Endothelial cell of umbilical vein (primary cell): ENCODE results near the gene NEXN. TPM values are rescaled to one million over a fixed set of nuclear protein-coding genes. Genes with fewer than 3 reads are reported as not detected.

Source experiments
- BruUV-seq: library from RNA; stranded (reverse); fragments of 400-500 nt; replicated peaks from 2 replicates; lab custom pipeline; 2021; lab: Mats Ljungman, UMichigan
- CTCF ChIA-PET: fragments of 300-600, 350-600 bp; sonication (Branson Sonifier 250); formaldehyde crosslinking; loops from one replicate; lab custom pipeline; 2021; ENCODE audit warnings: antibody characterized with exemption, inconsistent platforms; lab: Charles Lee
- POLR2A ChIA-PET: fragments of 300-600, 350-600 bp; sonication (Branson Sonifier 250); formaldehyde crosslinking; loops from one replicate; lab custom pipeline; 2021; ENCODE audit warnings: antibody characterized with exemption, inconsistent platforms; lab: Charles Lee
- DNase-seq: peaks from one replicate; pipeline ENCODE4 v3.0.0-alpha.2; 2011; ENCODE audit warnings: low read depth, low spot score
- FAIRE-seq: peaks from 2 replicates; lab custom pipeline; 2011; peaks lifted over from hg19 to GRCh38; lab: Jason Lieb, UNC
- H2AFZ ChIP-seq: 2 replicates; pipeline ENCODE4 v1.6.0; 2012; ENCODE audit warnings: low read depth, low read length, control low read depth, inconsistent platforms
- H3K27ac ChIP-seq: 2 replicates; pipeline ENCODE4 v1.5.1; 2011; ENCODE audit warnings: low read depth, mild to moderate bottlenecking, control low read depth, low read length, moderate library complexity; ENCODE audit not compliant: insufficient read depth
- H3K27me3 ChIP-seq, 2 experiments: 2 replicates each; pipeline versions ENCODE4 v1.6.0 to v1.6.1; 2011; ENCODE audit warnings: low read length in 2 of 2, mixed read lengths in 1 of 2; ENCODE audit not compliant: control insufficient read depth in 2 of 2, insufficient read depth in 2 of 2
- H3K36me3 ChIP-seq, 2 experiments: 2 replicates in 1 of 2; 3 replicates in 1 of 2; pipeline ENCODE4 v1.5.1; 2011; ENCODE audit warnings: low read length in 2 of 2, mild to moderate bottlenecking in 1 of 2, moderate library complexity in 1 of 2; ENCODE audit not compliant: control insufficient read depth in 2 of 2, insufficient read depth in 2 of 2; ENCODE audit errors: extremely low read depth in 1 of 2
- H3K4me1 ChIP-seq: 3 replicates; pipeline ENCODE4 v1.5.1; 2011; ENCODE audit warnings: mild to moderate bottlenecking, low read length; ENCODE audit not compliant: control insufficient read depth, insufficient read depth; ENCODE audit errors: extremely low read depth
- H3K4me2 ChIP-seq: 2 replicates; pipeline ENCODE4 v1.6.1; 2011; ENCODE audit warnings: low read length, control low read depth, mixed read lengths; ENCODE audit not compliant: insufficient read depth
- H3K4me3 ChIP-seq, 3 experiments: fragments of 200-600 bp in 1 of 3; sonication (generic), shearing (Covaris generic) in 1 of 3; replicated peaks in 1 of 3; 2 replicates each; pipeline ENCODE4 v1.5.1; 2011 to 2016; ENCODE audit warnings: control low read depth in 3 of 3, low read length in 3 of 3, mild to moderate bottlenecking in 2 of 3, inconsistent platforms in 1 of 3, low read depth in 1 of 3, moderate library complexity in 1 of 3; ENCODE audit not compliant: insufficient read depth in 1 of 3
- H3K79me2 ChIP-seq: 2 replicates; pipeline ENCODE4 v1.6.0; 2012; ENCODE audit warnings: low read length, inconsistent platforms; ENCODE audit not compliant: control insufficient read depth, insufficient read depth
- H3K9ac ChIP-seq: replicated peaks from 2 replicates; pipeline ENCODE3; 2011; ENCODE audit warnings: low read length, control low read depth; ENCODE audit not compliant: insufficient read depth; ENCODE audit errors: extremely low read depth
- H3K9me1 ChIP-seq: replicated peaks from 3 replicates; pipeline ENCODE4 v1.6.0; 2011; ENCODE audit warnings: mild to moderate bottlenecking, low read length; ENCODE audit not compliant: control insufficient read depth, insufficient read depth; ENCODE audit errors: extremely low read depth
- H3K9me3 ChIP-seq: replicated peaks from 2 replicates; pipeline ENCODE4 v1.5.1; 2012; ENCODE audit warnings: low read length, inconsistent platforms; ENCODE audit not compliant: control insufficient read depth, insufficient read depth
- H4K20me1 ChIP-seq: replicated peaks from 2 replicates; pipeline ENCODE3; 2011; ENCODE audit warnings: mild to moderate bottlenecking, low read length; ENCODE audit not compliant: control insufficient read depth, insufficient read depth; ENCODE audit errors: extremely low read depth
- EZH2 ChIP-seq: IDR thresholded peaks from 2 replicates; pipeline ENCODE4 v1.6.1; 2012; ENCODE audit warnings: borderline replicate concordance, low read depth, mild to moderate bottlenecking, moderate library complexity, low read length, inconsistent platforms; ENCODE audit not compliant: severe bottlenecking
- FOS ChIP-seq: IDR thresholded peaks from 2 replicates; pipeline ENCODE4 v1.6.1; 2011; ENCODE audit warnings: mild to moderate bottlenecking, low read length, moderate library complexity, borderline replicate concordance; ENCODE audit not compliant: insufficient read depth
- GATA2 ChIP-seq: IDR thresholded peaks from 2 replicates; pipeline ENCODE4 v1.7.0; 2011; ENCODE audit warnings: low read depth, mild to moderate bottlenecking, moderate library complexity, mixed read lengths, low read length; ENCODE audit not compliant: insufficient read length, insufficient read depth
- JUN ChIP-seq: IDR thresholded peaks from 2 replicates; pipeline ENCODE4 v1.6.1; 2011; ENCODE audit warnings: borderline replicate concordance, low read depth; ENCODE audit not compliant: insufficient read length, insufficient read depth
- MYC ChIP-seq: IDR thresholded peaks from one replicate; pipeline ENCODE4 v1.6.1; 2011; ENCODE audit warnings: mild to moderate bottlenecking, low read depth, low read length
- POLR2A ChIP-seq: IDR thresholded peaks from 2 replicates; pipeline ENCODE4 v1.6.1; 2012; ENCODE audit warnings: low read depth, mild to moderate bottlenecking, control low read depth, low read length
- POLR2AphosphoS5 ChIP-seq: IDR thresholded peaks from 2 replicates; pipeline ENCODE4 v1.6.1; 2012; ENCODE audit warnings: low read depth, mild to moderate bottlenecking, control low read depth, low read length, moderate library complexity; ENCODE audit not compliant: insufficient read depth
- dilution Hi-C: fragments of 300-500 bp; cut with MboI; formaldehyde crosslinking; loops from one replicate; pipeline ENCODE4 v1.15.0; 2019; ENCODE audit warnings: low sequenced_read_pairs; ENCODE audit not compliant: extremely low pct_ligation_motif_present
- intact Hi-C: fragments of 100-400 bp; cut with micrococcal nuclease; formaldehyde crosslinking; loops from one replicate; pipeline ENCODE4 v1.10.0; 2022
- polyA plus RNA-seq, 4 experiments: library from polyadenylated mRNA; depleted of rRNA in 3 of 4; stranded (reverse) in 3 of 4; unstranded in 1 of 4; fragments of >200 nt; gene quantifications; 2 replicates each; pipeline versions ENCODE4 v1.2.1 to v1.2.3, GENCODE V29; 2011 to 2012; ENCODE audit warnings: missing spikeins in 1 of 4
- total RNA-seq: library from RNA; stranded (reverse); gene quantifications from 2 replicates; pipeline ENCODE4 v1.2.3, GENCODE V29; 2021
- TF ChIP-seq, protein P1 (sequence below), 2 donors: IDR thresholded peaks; 1 replicate in 1 of 2; 2 replicates in 1 of 2; pipeline ENCODE4 v1.5.1; 2011; ENCODE audit warnings: low read length in 2 of 2, mild to moderate bottlenecking in 2 of 2, moderate library complexity in 2 of 2, control low read depth in 1 of 2, inconsistent platforms in 1 of 2, low read depth in 1 of 2; ENCODE audit not compliant: insufficient read depth in 1 of 2; ENCODE audit errors: extremely low read depth in 1 of 2
- TF ChIP-seq, protein P2 (sequence below): IDR thresholded peaks from 2 replicates; pipeline ENCODE4 v1.6.1; 2011; ENCODE audit not compliant: insufficient read depth, insufficient read length

The NEXN gene
- total and polyA plus RNA-seq, 2 donors (not counting 3 experiments of a cell fraction or from before 2014, with no cell fraction given): 1.0 to 11.7 TPM

DNA sequence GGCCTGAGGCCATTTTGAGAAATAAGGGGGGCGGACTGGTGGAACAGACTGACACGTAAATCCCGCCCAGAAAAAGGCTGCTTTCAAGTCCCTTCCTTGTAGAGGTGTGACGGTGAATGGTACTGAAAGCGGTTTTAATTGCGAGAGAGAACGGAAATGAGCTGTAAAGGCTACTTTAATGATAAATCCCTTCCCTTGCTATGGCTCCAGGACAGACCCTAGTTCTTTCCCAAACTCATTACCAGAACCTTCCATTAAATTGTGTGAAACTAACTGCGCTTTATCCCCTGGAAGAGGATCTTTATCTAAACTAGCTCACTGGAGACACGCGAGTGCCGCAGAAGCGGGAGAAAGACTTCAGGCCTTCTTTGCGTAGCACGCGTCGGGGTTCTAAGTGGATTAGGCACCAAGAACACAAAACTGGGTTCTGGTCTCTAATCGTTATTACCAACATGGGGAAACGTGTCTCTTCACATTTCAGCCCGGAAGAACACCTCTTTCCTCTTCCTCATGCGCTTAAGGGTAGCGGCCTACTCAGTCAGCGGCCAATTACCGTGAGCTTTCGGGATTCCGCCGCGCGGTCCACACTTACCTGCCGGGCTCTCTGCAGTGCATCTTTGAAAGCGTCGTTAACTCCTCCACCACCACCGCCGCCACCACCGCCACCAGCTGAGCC lies 90.0 kb downstream of the NEXN start:
- Histone ChIP-seq H3K4me2 (peak overlapping the region; percentile 85), H3K27ac (peak overlapping the region; percentile 100), H3K9ac (peak overlapping the region; percentile 100), H3K4me3 (peak overlapping the region; percentile 43 to 100 (median 95)), H3K79me2 (peaks cover 90% of the 10 kb centered on the region), H3K36me3 (peaks cover 0 to 2% of the 10 kb centered on the region in 2 experiments), H3K9me1 (no peaks in the 10 kb centered on the region), H4K20me1 (peaks cover 10% of the 10 kb centered on the region), H2AFZ (peak overlapping the region; percentile 4), H3K9me3 (no peaks in the 10 kb centered on the region), H3K4me1 (peaks cover 38% of the 10 kb centered on the region), H3K27me3 (no peaks in the 10 kb centered on the region)
- ChIA-PET POLR2A (interaction anchor here (1.0 to 4.7 kb wide), 9 partner anchors 13 to 181 kb away, joined by 3 to 122 read pairs (median 4); partner anchors contain the start of gene DNAJB4), CTCF (interaction anchor here (0.7 to 4.4 kb wide), 14 partner anchors 10 to 629 kb away, joined by 3 to 70 read pairs (median 3); partner anchors contain the start of gene DNAJB4)
- DNase-seq: peak; percentile 89
- TF ChIP-seq POLR2A (peak; percentile 58), GATA2 (no peak)
- intact Hi-C loops: loop anchor here (2.0 kb wide), 1 partner anchor 66 kb away; the partner anchor contains the start of gene GIPC2
- BruUV-seq: TSS peak; percentile 67
- peak; percentile 65 for FAIRE-seq
- dilution Hi-C loops: no loop called here

DNA sequence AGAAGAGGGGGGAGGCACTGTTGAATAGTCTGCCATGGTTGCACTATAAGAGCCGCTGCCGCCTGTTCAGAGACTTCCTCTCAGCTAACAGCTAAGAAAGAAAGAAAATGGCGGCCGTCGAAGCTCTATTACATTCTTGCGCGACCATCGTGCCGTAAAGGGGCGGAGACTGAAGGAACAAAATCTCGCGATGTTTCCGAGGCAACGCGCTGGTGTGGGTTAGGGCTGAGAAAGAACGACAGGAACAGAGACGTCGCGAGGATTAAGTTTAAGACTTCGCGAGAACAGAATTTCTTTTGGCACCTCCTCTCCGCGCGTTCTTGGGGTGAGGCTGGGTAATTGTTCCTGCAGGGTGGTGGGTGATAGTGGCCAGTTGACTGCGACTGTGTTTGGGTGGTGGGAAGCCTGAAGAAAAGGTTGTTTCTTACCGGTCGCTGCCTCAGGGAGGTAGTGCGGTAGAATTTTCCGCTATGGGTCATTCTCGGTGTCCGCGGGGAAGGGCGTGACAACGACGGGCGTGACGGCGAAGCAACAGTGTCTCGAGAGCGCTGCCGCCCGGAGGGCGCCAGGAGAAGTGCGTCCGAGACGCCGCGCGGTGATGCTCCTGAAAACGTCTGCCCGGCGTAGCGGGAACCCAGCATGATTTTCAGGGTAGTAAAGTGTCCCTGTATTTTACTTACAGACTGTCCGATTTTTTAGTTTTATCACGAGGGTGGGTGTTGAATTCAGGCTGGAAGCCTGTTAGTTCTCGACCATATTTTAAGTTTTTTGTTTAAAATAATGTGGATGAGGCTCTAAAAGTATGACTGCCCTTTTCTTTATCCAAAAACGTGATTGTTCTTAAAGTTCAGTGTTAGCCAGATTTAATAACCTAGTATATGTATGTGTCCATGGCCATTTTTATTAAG lies 90.8 kb downstream of the NEXN start, which contains the start of gene FUBP1:
TSS of gene FUBP1 (minus strand) at position 104 of the 908 bp plus-strand sequence. CDS start at position 36, 68 bp downstream.
- peak within 1 kb of the TSS; percentile 100 for H3K9ac ChIP-seq
- H3K4me1 ChIP-seq: peaks cover 38% of the 10 kb centered on the region
- H3K9me1 ChIP-seq: no peaks in the 10 kb centered on the region
- peak; percentile 99 for DNase-seq
- TSS peak; percentile 47 for BruUV-seq
- no peaks in the 10 kb centered on the region for H3K9me3 ChIP-seq
- H3K36me3 ChIP-seq: peaks cover 0 to 2% of the 10 kb centered on the region in 2 experiments
- CTCF ChIA-PET: interaction anchor here (0.7 to 4.4 kb wide), 18 partner anchors 9 to 628 kb away, joined by 3 to 70 read pairs (median 4); partner anchors contain the start of gene DNAJB4
- dilution Hi-C loops: no loop called here
- peak within 1 kb of the TSS; percentile 43 to 100 (median 95) for H3K4me3 ChIP-seq
- H3K27me3 ChIP-seq: no peaks in the 10 kb centered on the region
- H2AFZ ChIP-seq: peak within 1 kb of the TSS; percentile 57
- intact Hi-C loops: loop anchor here (1.0 to 2.0 kb wide), 4 partner anchors 25 to 135 kb away; partner anchors contain the start of genes DNAJB4 and GIPC2
- FAIRE-seq: peak; percentile 95
- H3K4me2 ChIP-seq: peak within 1 kb of the TSS; percentile 99
- POLR2A ChIA-PET: interaction anchor here (1.0 to 4.7 kb wide), 11 partner anchors 12 to 181 kb away, joined by 3 to 122 read pairs (median 5); partner anchors contain the start of gene DNAJB4
- peaks cover 10% of the 10 kb centered on the region for H4K20me1 ChIP-seq
- H3K79me2 ChIP-seq: peaks cover 86% of the 10 kb centered on the region
- TF ChIP-seq FOS (no peak), MYC (peak; percentile 61), JUN (no peak), POLR2A (peak; percentile 98), GATA2 (no peak), POLR2AphosphoS5 (peak; percentile 79), EZH2 (no peak)
- TF ChIP-seq, protein P1, sequence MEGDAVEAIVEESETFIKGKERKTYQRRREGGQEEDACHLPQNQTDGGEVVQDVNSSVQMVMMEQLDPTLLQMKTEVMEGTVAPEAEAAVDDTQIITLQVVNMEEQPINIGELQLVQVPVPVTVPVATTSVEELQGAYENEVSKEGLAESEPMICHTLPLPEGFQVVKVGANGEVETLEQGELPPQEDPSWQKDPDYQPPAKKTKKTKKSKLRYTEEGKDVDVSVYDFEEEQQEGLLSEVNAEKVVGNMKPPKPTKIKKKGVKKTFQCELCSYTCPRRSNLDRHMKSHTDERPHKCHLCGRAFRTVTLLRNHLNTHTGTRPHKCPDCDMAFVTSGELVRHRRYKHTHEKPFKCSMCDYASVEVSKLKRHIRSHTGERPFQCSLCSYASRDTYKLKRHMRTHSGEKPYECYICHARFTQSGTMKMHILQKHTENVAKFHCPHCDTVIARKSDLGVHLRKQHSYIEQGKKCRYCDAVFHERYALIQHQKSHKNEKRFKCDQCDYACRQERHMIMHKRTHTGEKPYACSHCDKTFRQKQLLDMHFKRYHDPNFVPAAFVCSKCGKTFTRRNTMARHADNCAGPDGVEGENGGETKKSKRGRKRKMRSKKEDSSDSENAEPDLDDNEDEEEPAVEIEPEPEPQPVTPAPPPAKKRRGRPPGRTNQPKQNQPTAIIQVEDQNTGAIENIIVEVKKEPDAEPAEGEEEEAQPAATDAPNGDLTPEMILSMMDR (IDR thresholded peaks at IDR 0.05; ENCODE audit: extremely low read depth in 1 of 2, insufficient read depth in 1 of 2, low read depth in 1 of 2, low read length in 2 of 2): peak; percentile 66 to 76
- TF ChIP-seq, protein P2, sequence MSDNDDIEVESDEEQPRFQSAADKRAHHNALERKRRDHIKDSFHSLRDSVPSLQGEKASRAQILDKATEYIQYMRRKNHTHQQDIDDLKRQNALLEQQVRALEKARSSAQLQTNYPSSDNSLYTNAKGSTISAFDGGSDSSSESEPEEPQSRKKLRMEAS: peak; percentile 11
- peak within 1 kb of the TSS; percentile 100 for H3K27ac ChIP-seq
